Ectodermal cell (in vitro differentiated cells): ENCODE measurements around the gene FCRLB.

Source experiments
- H3K27ac ChIP-seq: 2 replicates; pipeline ENCODE4 v1.7.0; 2013; ENCODE audit warnings: mild to moderate bottlenecking, low read depth, low read length; ENCODE audit not compliant: insufficient read depth, poor library complexity, severe bottlenecking
- H3K27me3 ChIP-seq: 2 replicates; pipeline ENCODE4 v1.7.0; 2013; ENCODE audit warnings: mild to moderate bottlenecking, low read length; ENCODE audit not compliant: insufficient read depth, control insufficient read depth, poor library complexity, severe bottlenecking
- H3K36me3 ChIP-seq: one replicate; pipeline ENCODE4 v1.7.0; 2013; ENCODE audit warnings: low read length; ENCODE audit not compliant: control insufficient read depth, insufficient read depth
- H3K4me1 ChIP-seq: one replicate; pipeline ENCODE4 v1.7.0; 2013; ENCODE audit warnings: low read length; ENCODE audit not compliant: control insufficient read depth, insufficient read depth
- H3K4me3 ChIP-seq: 2 replicates; pipeline ENCODE4 v1.7.0; 2013; ENCODE audit warnings: low read depth, low read length, control low read depth; ENCODE audit not compliant: insufficient read depth
- H3K9me3 ChIP-seq: 2 replicates; pipeline ENCODE4 v1.7.0; 2013; ENCODE audit warnings: mild to moderate bottlenecking, low read length, moderate library complexity; ENCODE audit not compliant: control insufficient read depth
- WGBS, 2 experiments: methylation state at CpG; one replicate each; pipeline ENCODE4 v1.1.7; 2013; ENCODE audit warnings: missing lambda C conversion rate in 2 of 2; 5-methylcytosine and 5-hydroxymethylcytosine counted together

Gene FCRLB

GRCh38 chr1:161739865-161740566, 18.7 kb downstream of the FCRLB start:
- no peak overlapping the region for H3K4me3 ChIP-seq
- no peaks in the 10 kb centered on the region for H3K9me3 ChIP-seq
- peaks cover 6% of the 10 kb centered on the region for H3K4me1 ChIP-seq
- no peaks in the 10 kb centered on the region for H3K27me3 ChIP-seq
- H3K36me3 ChIP-seq, result no peaks in the 10 kb centered on the region
- H3K27ac ChIP-seq, result no peak overlapping the region
- WGBS, 2 experiments, result 83 to 92% methylated on average over 8 of the region's 8 CpGs

- no peaks in the 10 kb centered on the region for H3K27me3 ChIP-seq
- 94 to 98% methylated on average over 6 of the region's 6 CpGs for WGBS, 2 experiments
Observed at GRCh38 chr1:161740921-161741320, 19.6 kb downstream of the FCRLB start.

GRCh38 chr1:161743231-161743630, 21.9 kb downstream of the FCRLB start:
- Histone ChIP-seq H3K9me3 (no peaks in the 10 kb centered on the region), H3K4me3 (no peak overlapping the region), H3K27me3 (no peaks in the 10 kb centered on the region), H3K4me1 (no peaks in the 10 kb centered on the region), H3K27ac (no peak overlapping the region), H3K36me3 (no peaks in the 10 kb centered on the region)
- WGBS, 2 experiments, result 84 to 88% methylated on average over 9 of the region's 9 CpGs

More at GRCh38 chr1:161740921-161741320, 19.6 kb downstream of the FCRLB start:
- Histone ChIP-seq H3K4me1 (peaks cover 6% of the 10 kb centered on the region), H3K4me3 (no peak overlapping the region), H3K36me3 (no peaks in the 10 kb centered on the region), H3K9me3 (no peaks in the 10 kb centered on the region), H3K27ac (no peak overlapping the region)

- Histone ChIP-seq H3K4me1 (no peaks in the 10 kb centered on the region), H3K27ac (no peak overlapping the region), H3K27me3 (no peaks in the 10 kb centered on the region), H3K9me3 (no peaks in the 10 kb centered on the region), H3K4me3 (no peak overlapping the region), H3K36me3 (peaks cover 8% of the 10 kb centered on the region)
- WGBS, 2 experiments, result 84 to 95% methylated on average over 5 to 6 of the region's 6 CpGs
Observed at GRCh38 chr1:161747801-161748200, 26.5 kb downstream of the FCRLB start.

- peaks cover 21% of the 10 kb centered on the region for H3K36me3 ChIP-seq
- H3K4me1 ChIP-seq, result no peaks in the 10 kb centered on the region
- H3K27ac ChIP-seq, result peak within 1 kb of the TSS; percentile 97
- H3K9me3 ChIP-seq, result no peaks in the 10 kb centered on the region
- peak within 1 kb of the TSS; percentile 95 for H3K4me3 ChIP-seq
- 0 to 1% methylated on average over 65 of the region's 65 CpGs for WGBS, 2 experiments
- H3K27me3 ChIP-seq, result no peaks in the 10 kb centered on the region
Observed at GRCh38 chr1:161749509-161750407, 28.4 kb downstream of the FCRLB start, which contains the start of gene DUSP12. Gene DUSP12 (plus strand): TSS chr1:161749786. CDS start chr1:161749802, 16 bp downstream.

- 78 to 81% methylated on average over 7 of the region's 7 CpGs for WGBS, 2 experiments
- Histone ChIP-seq H3K9me3 (no peaks in the 10 kb centered on the region), H3K27ac (no peak overlapping the region), H3K4me1 (no peaks in the 10 kb centered on the region), H3K27me3 (no peaks in the 10 kb centered on the region), H3K36me3 (no peaks in the 10 kb centered on the region), H3K4me3 (no peak overlapping the region)
Observed at GRCh38 chr1:161763522-161764098, 42.3 kb downstream of the FCRLB start.

- no peak within 1 kb of the TSS for H3K27ac ChIP-seq
- 1 to 2% methylated on average over 35 of the region's 35 CpGs for WGBS, 2 experiments
Observed at GRCh38 chr1:161766102-161766981, 45.0 kb downstream of the FCRLB start, which contains the start of gene ATF6. Gene ATF6 (plus strand): TSS chr1:161766320. CDS start chr1:161766361, 41 bp downstream.

GRCh38 chr1:161768461-161768860, 47.1 kb downstream of the FCRLB start:
- 93 to 97% methylated on average over 5 of the region's 5 CpGs for WGBS, 2 experiments
- H3K4me1 ChIP-seq, result no peaks in the 10 kb centered on the region
- H3K9me3 ChIP-seq, result no peaks in the 10 kb centered on the region
- no peak overlapping the region for H3K4me3 ChIP-seq
- no peaks in the 10 kb centered on the region for H3K36me3 ChIP-seq
- H3K27ac ChIP-seq, result no peak overlapping the region
- H3K27me3 ChIP-seq, result no peaks in the 10 kb centered on the region

More at GRCh38 chr1:161766102-161766981, 45.0 kb downstream of the FCRLB start, which contains the start of gene ATF6:
- no peaks in the 10 kb centered on the region for H3K9me3 ChIP-seq
- H3K36me3 ChIP-seq, result no peaks in the 10 kb centered on the region
- peak within 1 kb of the TSS; percentile 89 for H3K4me3 ChIP-seq
- H3K4me1 ChIP-seq, result no peaks in the 10 kb centered on the region
- no peaks in the 10 kb centered on the region for H3K27me3 ChIP-seq

GRCh38 chr1:161768986-161769672, 47.8 kb downstream of the FCRLB start:
- no peaks in the 10 kb centered on the region for H3K36me3 ChIP-seq
- no peak overlapping the region for H3K27ac ChIP-seq
- no peak overlapping the region for H3K4me3 ChIP-seq
- no peaks in the 10 kb centered on the region for H3K27me3 ChIP-seq
- no peaks in the 10 kb centered on the region for H3K4me1 ChIP-seq
- no peaks in the 10 kb centered on the region for H3K9me3 ChIP-seq
